Fibroblast of mammary gland (primary cell): ENCODE data around the gene TSPAN16.

Source experiments
- DNase-seq: peaks from one replicate; pipeline ENCODE4 v3.0.0-alpha.2; 2010; ENCODE audit warnings: low read depth
- H3K4me3 ChIP-seq: 2 replicates; pipeline ENCODE4 v1.5.1; 2011; ENCODE audit warnings: low read depth, mild to moderate bottlenecking, low read length, moderate library complexity; ENCODE audit not compliant: control insufficient read depth
- CTCF ChIP-seq: conservative IDR thresholded peaks from 2 replicates; pipeline ENCODE4 v1.5.1; 2011; ENCODE audit warnings: low read depth, low read length, inconsistent platforms; ENCODE audit not compliant: control insufficient read depth, insufficient read depth

TSPAN16 gene

GRCh38 chr19:11267316-11268085 is 28.5 kb upstream of the TSPAN16 start:
- no peak for TF ChIP-seq CTCF
- DNase-seq: no peak
- H3K4me3 ChIP-seq: no peak overlapping the region

- peak; percentile 78 for DNase-seq
- H3K4me3 ChIP-seq: no peak overlapping the region
- no peak for TF ChIP-seq CTCF
Measured at GRCh38 chr19:11268783-11269267, 27.1 kb upstream of the TSPAN16 start.

GRCh38 chr19:11269408-11269807 is 26.6 kb upstream of the TSPAN16 start:
- peak; percentile 50 for DNase-seq
- no peak for TF ChIP-seq CTCF

GRCh38 chr19:11273296-11273695 is 22.7 kb upstream of the TSPAN16 start:
- no peak for TF ChIP-seq CTCF
- DNase-seq: no peak
- H3K4me3 ChIP-seq: no peak overlapping the region

More at GRCh38 chr19:11269408-11269807, 26.6 kb upstream of the TSPAN16 start:
- no peak overlapping the region for H3K4me3 ChIP-seq

GRCh38 chr19:11273989-11274388 is 22.0 kb upstream of the TSPAN16 start:
- TF ChIP-seq CTCF: no peak
- no peak for DNase-seq
- no peak overlapping the region for H3K4me3 ChIP-seq

- no peak overlapping the region for H3K4me3 ChIP-seq
- TF ChIP-seq CTCF: no peak
- DNase-seq: no peak
Measured at GRCh38 chr19:11274533-11275086, 21.4 kb upstream of the TSPAN16 start.
